ENCODE measurements around the gene RUNX1. TPM values are rescaled to one million over a fixed set of nuclear protein-coding genes. Genes with fewer than 3 reads are reported as not detected.
A peak's percentile ranks its signal among the peaks of the same experiment; 100 is the strongest.

RUNX1 gene
- polyA plus RNA-seq, 6 donors from 2014 or later, result 8.8 to 20.7 (median 14.6) TPM

DNA sequence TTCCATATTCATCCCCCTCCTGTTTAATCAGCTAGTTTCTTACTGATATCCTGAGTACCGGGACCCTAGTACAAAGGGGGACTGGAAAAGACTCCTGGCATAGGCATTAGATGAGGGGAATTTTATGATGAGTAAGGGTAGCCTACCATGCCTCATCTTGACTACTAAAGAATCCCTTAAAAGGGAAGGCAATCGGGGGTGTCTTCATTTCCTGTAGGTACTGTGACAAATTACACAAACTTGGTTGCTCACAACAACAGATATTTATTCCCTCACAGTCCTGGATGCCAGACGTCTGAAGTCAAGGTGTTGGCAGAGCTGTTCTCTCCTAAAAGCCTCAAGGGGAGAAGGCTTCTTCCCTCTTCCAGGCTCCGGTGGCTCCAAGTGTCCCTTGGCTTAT is 28.9 kb upstream of the RUNX1 start:
- H3K4me3 Mint-ChIP-seq, result peak overlapping the region in 1 of 8 donors; percentile 15
- no peaks in the 10 kb centered on the region for H3K4me1 Mint-ChIP-seq
- H3K36me3 Mint-ChIP-seq, result peaks cover 8 to 9% of the 10 kb centered on the region in 2 donors
- ATAC-seq (ENCODE audit: low read depth in 2 of 2) (no peak), DNase-seq (no peak)
- no peak overlapping the region for H3K27ac Mint-ChIP-seq
- peaks cover 6 to 7% (median 7%) of the 10 kb centered on the region in 3 donors for H3K27me3 Mint-ChIP-seq
- peaks cover under 1 to 10% (median 5%) of the 10 kb centered on the region in 7 donors for H3K9me3 Mint-ChIP-seq

- Mint-ChIP-seq H3K4me3 (no peak overlapping the region), H3K36me3 (peaks cover 8 to 9% of the 10 kb centered on the region in 2 donors), H3K9me3 (peaks cover 0 to 10% (median 5%) of the 10 kb centered on the region in 7 donors), H3K27me3 (peaks cover 6 to 7% (median 7%) of the 10 kb centered on the region in 3 donors), H3K27ac (no peak overlapping the region), H3K4me1 (no peaks in the 10 kb centered on the region)
- no peak for ATAC-seq (ENCODE audit: low read depth in 2 of 2)
- DNase-seq, result no peak
Measured at GRCh38 chr21:35077466-35077865, 28.4 kb upstream of the RUNX1 start.

DNA sequence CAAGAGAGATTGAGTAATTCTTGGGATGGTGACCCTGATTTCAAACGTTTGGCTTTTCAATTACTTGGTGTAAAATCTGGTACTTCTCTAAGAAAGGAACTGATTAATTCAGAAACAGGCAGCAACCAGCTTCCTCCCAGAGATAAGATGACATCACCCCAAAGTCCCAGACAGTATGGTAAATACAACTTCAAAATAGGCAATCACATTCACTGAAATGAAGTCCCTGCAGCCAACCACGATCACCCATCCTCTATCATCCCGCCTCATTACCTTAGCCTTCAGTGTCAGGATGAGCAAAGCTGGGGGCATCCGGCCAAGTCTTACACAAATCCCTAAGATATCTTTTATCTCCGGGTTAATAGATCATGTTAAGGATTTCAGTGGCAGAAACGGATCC is 26.4 kb upstream of the RUNX1 start:
- ATAC-seq (ENCODE audit: low read depth in 2 of 2) (no peak), DNase-seq (no peak)
- no peaks in the 10 kb centered on the region for H3K4me1 Mint-ChIP-seq
- no peak overlapping the region for H3K4me3 Mint-ChIP-seq
- H3K9me3 Mint-ChIP-seq, result peaks cover 0 to 10% (median 5%) of the 10 kb centered on the region in 7 donors
- H3K27ac Mint-ChIP-seq, result peak overlapping the region in 1 of 6 donors; percentile 9
- H3K27me3 Mint-ChIP-seq, result peaks cover 0 to 6% (median 0%) of the 10 kb centered on the region in 3 donors
- H3K36me3 Mint-ChIP-seq, result peaks cover 8 to 9% of the 10 kb centered on the region in 2 donors

- ATAC-seq (ENCODE audit: low read depth in 2 of 2) (no peak), DNase-seq (no peak)
- no peaks in the 10 kb centered on the region for H3K4me1 Mint-ChIP-seq
- H3K4me3 Mint-ChIP-seq, result no peak overlapping the region
- H3K27ac Mint-ChIP-seq, result peak overlapping the region in 1 of 6 donors; percentile 20
- H3K27me3 Mint-ChIP-seq, result peaks cover 0 to 6% (median 0%) of the 10 kb centered on the region in 3 donors
- H3K36me3 Mint-ChIP-seq, result peaks cover 8 to 9% of the 10 kb centered on the region in 2 donors
- peaks cover 0 to 10% (median 5%) of the 10 kb centered on the region in 7 donors for H3K9me3 Mint-ChIP-seq
Measured at GRCh38 chr21:35072960-35073359, 23.9 kb upstream of the RUNX1 start.

DNA sequence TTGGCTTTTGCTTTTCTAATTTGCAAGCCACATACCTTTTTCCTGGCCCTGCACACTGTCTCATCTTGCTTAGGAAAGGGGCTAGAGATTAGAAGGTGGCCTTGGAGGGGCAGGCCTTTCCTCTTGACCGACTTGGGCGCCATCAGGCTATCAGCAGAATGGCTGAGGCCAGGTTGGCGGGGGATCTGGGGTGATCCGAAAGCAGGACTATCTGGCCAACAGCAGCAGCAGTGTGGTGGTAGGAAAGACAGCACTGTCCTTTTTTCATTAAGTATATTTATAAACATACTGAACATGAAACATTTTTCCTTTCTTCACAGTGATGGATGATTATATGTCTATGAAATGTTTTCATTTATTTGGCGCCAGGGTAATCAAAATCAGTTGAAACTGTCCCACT is 23.5 kb upstream of the RUNX1 start:
- ATAC-seq (ENCODE audit: low read depth in 2 of 2) (no peak), DNase-seq (no peak)
- no peak overlapping the region for H3K4me3 Mint-ChIP-seq
- peak overlapping the region in 1 of 6 donors; percentile 20 for H3K27ac Mint-ChIP-seq
- peaks cover 0 to 6% (median 0%) of the 10 kb centered on the region in 3 donors for H3K27me3 Mint-ChIP-seq
- no peaks in the 10 kb centered on the region for H3K4me1 Mint-ChIP-seq
- peaks cover 0 to 10% (median 5%) of the 10 kb centered on the region in 7 donors for H3K9me3 Mint-ChIP-seq
- H3K36me3 Mint-ChIP-seq, result peaks cover 8 to 9% of the 10 kb centered on the region in 2 donors

DNA sequence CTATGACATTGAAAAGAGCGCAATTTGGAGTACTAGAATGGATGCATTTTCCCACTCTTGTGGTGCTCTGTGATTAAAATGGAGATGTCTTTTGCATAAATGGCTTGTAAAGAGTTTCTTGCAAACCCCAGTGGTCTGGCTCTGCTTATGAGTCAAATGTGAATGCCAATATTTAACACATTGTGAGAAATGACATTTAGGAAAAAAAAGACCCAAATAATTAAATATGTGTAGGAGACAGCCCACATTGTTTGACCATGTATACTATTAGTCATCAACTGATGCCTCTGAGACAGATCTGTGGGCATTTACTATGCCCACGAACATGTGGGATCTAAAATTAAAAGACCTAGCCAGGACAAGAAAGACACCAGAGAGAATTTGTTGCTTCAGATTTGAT is 22.2 kb upstream of the RUNX1 start:
- DNase-seq, result no peak
- Mint-ChIP-seq H3K27me3 (peaks cover 0 to 6% (median 0%) of the 10 kb centered on the region in 3 donors), H3K9me3 (peaks cover 0 to 10% (median 5%) of the 10 kb centered on the region in 7 donors), H3K4me1 (no peaks in the 10 kb centered on the region), H3K4me3 (no peak overlapping the region), H3K36me3 (peaks cover 8 to 9% of the 10 kb centered on the region in 2 donors), H3K27ac (no peak overlapping the region)
- no peak for ATAC-seq (ENCODE audit: low read depth in 2 of 2)

GRCh38 chr21:35070436-35070835 is 21.3 kb upstream of the RUNX1 start:
- no peak for DNase-seq
- peaks cover 8 to 9% of the 10 kb centered on the region in 2 donors for H3K36me3 Mint-ChIP-seq
- no peak for ATAC-seq (ENCODE audit: low read depth in 2 of 2)
- H3K27ac Mint-ChIP-seq, result peak overlapping the region in 1 of 6 donors; percentile 60
- no peaks in the 10 kb centered on the region for H3K4me1 Mint-ChIP-seq
- H3K9me3 Mint-ChIP-seq, result peaks cover 0 to 10% (median 5%) of the 10 kb centered on the region in 7 donors
- H3K27me3 Mint-ChIP-seq, result peaks cover 0 to 6% (median 5%) of the 10 kb centered on the region in 3 donors
- no peak overlapping the region for H3K4me3 Mint-ChIP-seq

GRCh38 chr21:35066824-35067223 is 17.7 kb upstream of the RUNX1 start:
- Mint-ChIP-seq H3K27me3 (peaks cover 5 to 7% (median 5%) of the 10 kb centered on the region in 3 donors), H3K4me3 (no peak overlapping the region), H3K9me3 (no peaks in the 10 kb centered on the region), H3K27ac (no peak overlapping the region), H3K4me1 (peaks cover 0 to 2% (median 0%) of the 10 kb centered on the region in 3 donors), H3K36me3 (no peaks in the 10 kb centered on the region)
- ATAC-seq (ENCODE audit: low read depth in 2 of 2), result no peak
- DNase-seq, result no peak

GRCh38 chr21:35063428-35064172 is 14.5 kb upstream of the RUNX1 start:
- Mint-ChIP-seq H3K27ac (no peak overlapping the region), H3K9me3 (no peaks in the 10 kb centered on the region), H3K27me3 (peaks cover 10 to 15% (median 10%) of the 10 kb centered on the region in 3 donors), H3K4me3 (no peak overlapping the region), H3K4me1 (peaks cover 0 to 2% (median 0%) of the 10 kb centered on the region in 3 donors), H3K36me3 (no peaks in the 10 kb centered on the region)
- ATAC-seq (ENCODE audit: low read depth in 2 of 2) (no peak), DNase-seq (no peak)

DNA sequence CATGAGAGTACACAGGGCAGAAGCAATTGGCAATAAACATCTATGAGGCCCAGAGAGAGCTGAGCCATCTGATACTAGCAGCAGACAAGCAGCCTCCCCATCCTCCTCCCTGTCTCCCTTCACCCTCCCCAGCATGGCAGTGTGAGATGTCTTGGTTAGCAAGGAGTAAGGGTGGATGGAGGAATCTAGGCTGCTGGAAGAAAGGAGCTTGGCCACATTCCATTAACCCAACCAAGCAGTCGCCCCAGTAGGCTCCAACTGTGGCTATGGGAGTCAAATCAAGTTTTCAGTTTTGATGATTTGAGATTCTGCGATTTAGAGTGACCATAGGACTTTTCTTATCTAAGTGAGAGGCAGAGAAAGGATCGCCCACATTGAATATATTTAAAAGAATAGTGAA is 12.9 kb upstream of the RUNX1 start:
- ATAC-seq (ENCODE audit: low read depth in 2 of 2) (no peak), DNase-seq (no peak)

GRCh38 chr21:35059742-35060141 is 10.6 kb upstream of the RUNX1 start:
- no peak overlapping the region for H3K4me3 Mint-ChIP-seq
- peak overlapping the region in 1 of 6 donors; percentile 54 for H3K27ac Mint-ChIP-seq
- ATAC-seq (ENCODE audit: low read depth in 2 of 2) (no peak), DNase-seq (no peak)
- H3K36me3 Mint-ChIP-seq, result no peaks in the 10 kb centered on the region
- peaks cover 6 to 23% (median 10%) of the 10 kb centered on the region in 3 donors for H3K27me3 Mint-ChIP-seq
- no peaks in the 10 kb centered on the region for H3K9me3 Mint-ChIP-seq
- peaks cover 0 to 6% (median 6%) of the 10 kb centered on the region in 3 donors for H3K4me1 Mint-ChIP-seq

More for the DNA sequence above, 12.9 kb upstream of the RUNX1 start:
- peaks cover 0 to 2% (median 0%) of the 10 kb centered on the region in 3 donors for H3K4me1 Mint-ChIP-seq
- H3K4me3 Mint-ChIP-seq, result no peak overlapping the region
- H3K27me3 Mint-ChIP-seq, result peaks cover 10 to 23% (median 10%) of the 10 kb centered on the region in 3 donors
- H3K9me3 Mint-ChIP-seq, result no peaks in the 10 kb centered on the region
- no peaks in the 10 kb centered on the region for H3K36me3 Mint-ChIP-seq
- H3K27ac Mint-ChIP-seq, result no peak overlapping the region

GRCh38 chr21:35058058-35058457 is 9.0 kb upstream of the RUNX1 start:
- Mint-ChIP-seq H3K4me3 (no peak overlapping the region), H3K27ac (no peak overlapping the region), H3K27me3 (peaks cover 5 to 16% (median 6%) of the 10 kb centered on the region in 3 donors), H3K36me3 (no peaks in the 10 kb centered on the region), H3K4me1 (peaks cover 0 to 6% (median 4%) of the 10 kb centered on the region in 3 donors), H3K9me3 (no peaks in the 10 kb centered on the region)
- ATAC-seq (ENCODE audit: low read depth in 2 of 2) (no peak), DNase-seq (no peak)

DNA sequence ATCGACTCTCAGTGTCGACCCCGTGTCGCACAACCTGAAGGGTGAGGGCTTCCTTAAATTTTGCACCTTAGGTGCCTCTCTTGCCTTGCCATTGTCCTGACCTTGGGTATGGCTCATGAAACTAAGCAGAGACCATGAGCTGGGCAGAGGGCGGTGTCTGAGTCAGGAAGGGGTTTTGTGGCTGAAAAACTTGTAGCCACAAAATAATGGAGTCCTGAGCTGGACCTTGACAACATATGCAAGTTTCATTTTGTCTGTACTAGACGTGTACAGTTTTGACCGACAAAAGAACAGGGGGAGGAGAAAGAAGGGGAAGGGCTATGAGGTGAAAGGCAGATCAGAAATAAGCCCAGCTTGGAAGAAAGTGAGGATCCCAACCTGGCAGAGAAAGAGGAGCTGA is 8.3 kb upstream of the RUNX1 start:
- Mint-ChIP-seq H3K9me3 (no peaks in the 10 kb centered on the region), H3K27me3 (peaks cover 5 to 16% (median 6%) of the 10 kb centered on the region in 3 donors)

More for the DNA sequence above, 8.3 kb upstream of the RUNX1 start:
- no peak overlapping the region for H3K4me3 Mint-ChIP-seq
- peaks cover 0 to 6% (median 4%) of the 10 kb centered on the region in 3 donors for H3K4me1 Mint-ChIP-seq
- ATAC-seq (ENCODE audit: low read depth in 2 of 2), result no peak
- no peaks in the 10 kb centered on the region for H3K36me3 Mint-ChIP-seq
- no peak overlapping the region for H3K27ac Mint-ChIP-seq
- no peak for DNase-seq

Measured in naive B cell (primary cell).